Liver (tissue), 9 donors: Measurements from ENCODE around the gene SCIN. TPM values are rescaled to one million over a fixed set of nuclear protein-coding genes. Genes with fewer than 3 reads are reported as not detected.

Experiments used
- DNase-seq: peaks from one replicate; pipeline ENCODE4 v3.0.0-alpha.2; 2017; ENCODE audit warnings: low spot score
- H3K27ac ChIP-seq, 2 donors: one replicate each; pipeline ENCODE4 v1.7.0; 2013; ENCODE audit warnings: inconsistent platforms in 2 of 2, low read length in 2 of 2, control low read depth in 1 of 2, low read depth in 1 of 2, mild to moderate bottlenecking in 1 of 2
- H3K27me3 ChIP-seq, 4 donors: one replicate each; pipeline versions ENCODE4 v1.6.1 to v1.7.0; 2013; ENCODE audit warnings: low read length in 3 of 4, inconsistent platforms in 1 of 4, mild to moderate bottlenecking in 1 of 4, moderate library complexity in 1 of 4; ENCODE audit not compliant: control insufficient read depth in 4 of 4, insufficient read depth in 4 of 4
- H3K36me3 ChIP-seq, 4 donors: one replicate each; pipeline versions ENCODE4 v1.6.1 to v1.7.0; 2013; ENCODE audit warnings: low read length in 3 of 4, mild to moderate bottlenecking in 3 of 4, low read depth in 1 of 4, moderate library complexity in 1 of 4; ENCODE audit not compliant: control insufficient read depth in 4 of 4, insufficient read depth in 3 of 4
- H3K4me1 ChIP-seq, 4 donors: one replicate each; pipeline versions ENCODE4 v1.6.1 to v1.7.0; 2013; ENCODE audit warnings: low read length in 3 of 4, mild to moderate bottlenecking in 3 of 4, moderate library complexity in 1 of 4; ENCODE audit not compliant: control insufficient read depth in 4 of 4, insufficient read depth in 4 of 4
- H3K4me3 ChIP-seq, 3 donors: one replicate each; pipeline versions ENCODE4 v1.6.1 to v1.7.0; 2013; ENCODE audit warnings: low read length in 3 of 3, control low read depth in 1 of 3, low read depth in 1 of 3, mild to moderate bottlenecking in 1 of 3
- H3K9ac ChIP-seq, 2 donors: one replicate each; pipeline ENCODE4 v1.7.0; 2013; ENCODE audit warnings: low read length in 2 of 2, mild to moderate bottlenecking in 2 of 2, moderate library complexity in 2 of 2, control low read depth in 1 of 2, low read depth in 1 of 2
- H3K9me3 ChIP-seq, 4 donors: one replicate each; pipeline versions ENCODE4 v1.6.1 to v1.7.0; 2013; ENCODE audit warnings: low read length in 3 of 4; ENCODE audit not compliant: control insufficient read depth in 4 of 4
- EGR1 ChIP-seq, 2 donors: IDR thresholded peaks; 2 replicates each; pipeline ENCODE4 v1.6.1; 2016 to 2018; ENCODE audit warnings: antibody characterized with exemption in 2 of 2, low read depth in 2 of 2
- FOXA1 ChIP-seq: IDR thresholded peaks from 2 replicates; pipeline ENCODE4 v1.6.1; 2016; ENCODE audit warnings: antibody characterized with exemption
- FOXA2 ChIP-seq: IDR thresholded peaks from 2 replicates; pipeline ENCODE4 v1.6.1; 2016; ENCODE audit warnings: antibody characterized with exemption
- GABPA ChIP-seq, 2 donors: IDR thresholded peaks in 1 of 2; conservative IDR thresholded peaks in 1 of 2; 2 replicates each; pipeline ENCODE4 v1.6.1; 2016; ENCODE audit warnings: antibody characterized with exemption in 2 of 2, mild to moderate bottlenecking in 1 of 2, moderate library complexity in 1 of 2
- HNF4A ChIP-seq, 2 donors: conservative IDR thresholded peaks; 2 replicates each; pipeline ENCODE4 v1.6.1; 2016; ENCODE audit warnings: antibody characterized with exemption in 2 of 2, mild to moderate bottlenecking in 2 of 2
- HNF4G ChIP-seq: IDR thresholded peaks from 2 replicates; pipeline ENCODE4 v1.6.1; 2016; ENCODE audit warnings: antibody characterized with exemption
- JUND ChIP-seq, 2 donors: IDR thresholded peaks; 2 replicates each; pipeline ENCODE4 v1.6.1; 2016; ENCODE audit warnings: antibody characterized with exemption in 2 of 2
- RAD21 ChIP-seq, 2 donors: IDR thresholded peaks; 2 replicates each; pipeline ENCODE4 v1.6.1; 2016; ENCODE audit warnings: antibody characterized with exemption in 2 of 2, mild to moderate bottlenecking in 2 of 2
- RXRA ChIP-seq, 2 donors: IDR thresholded peaks; 2 replicates each; pipeline ENCODE4 v1.6.1; 2017 to 2018; ENCODE audit warnings: antibody characterized with exemption in 2 of 2, mild to moderate bottlenecking in 1 of 2
- SP1 ChIP-seq: IDR thresholded peaks from 2 replicates; pipeline ENCODE4 v1.6.1; 2018; ENCODE audit warnings: antibody characterized with exemption, mild to moderate bottlenecking
- TAF1 ChIP-seq: conservative IDR thresholded peaks from 2 replicates; pipeline ENCODE4 v1.6.1; 2016; ENCODE audit warnings: antibody characterized with exemption, mild to moderate bottlenecking
- YY1 ChIP-seq: IDR thresholded peaks from 2 replicates; pipeline ENCODE4 v1.6.1; 2016; ENCODE audit warnings: antibody characterized with exemption, mild to moderate bottlenecking
- WGBS: extraction: QIAGEN DNeasy Blood & Tissue Kit; methylation state at CpG from one replicate; pipeline ENCODE4 v1.1.7; 2013; 5-methylcytosine and 5-hydroxymethylcytosine counted together
- polyA plus RNA-seq, 2 donors: library from polyadenylated mRNA; stranded (reverse) in 1 of 2; unstranded in 1 of 2; fragments of 200-250 nt in 1 of 2; fragments of >200 nt in 1 of 2; fragmentation: Nextera tagmentation in 1 of 2; extraction: Ambion mirVana in 1 of 2; gene quantifications; one replicate each; pipeline versions ENCODE4 v1.2.1 to v1.2.3, GENCODE V29; 2013 to 2015
- total RNA-seq, 2 donors: library from RNA; depleted of rRNA; stranded (reverse); fragments of >200 nt; gene quantifications; one replicate each; pipeline ENCODE4 v1.2.3, GENCODE V29; 2014
- TF ChIP-seq, protein P1 (sequence below): IDR thresholded peaks from 2 replicates; pipeline ENCODE4 v1.6.1; 2016; ENCODE audit warnings: antibody characterized with exemption
- TF ChIP-seq, protein P2 (sequence below): fragments of 150-350 bp; IDR thresholded peaks from 2 replicates; pipeline ENCODE4 v1.5.1; 2017; ENCODE audit warnings: improper control_type of control experiment, low read depth, low read length; ENCODE audit not compliant: missing input control
- TF ChIP-seq, protein P3 (sequence below): IDR thresholded peaks from 2 replicates; pipeline ENCODE4 v1.6.1; 2016; ENCODE audit warnings: antibody characterized with exemption, mild to moderate bottlenecking
- TF ChIP-seq, protein P4 (sequence below): IDR thresholded peaks from 2 replicates; pipeline ENCODE4 v1.6.1; 2016; ENCODE audit warnings: antibody characterized with exemption
- TF ChIP-seq, protein P5 (sequence below): IDR thresholded peaks from 2 replicates; pipeline ENCODE4 v1.6.1; 2016; ENCODE audit warnings: antibody characterized with exemption
- donor health status: healthy.
- donor health status: healthy.
- donor health status: healthy.
- donor health status: healthy.
- donor health status: healthy.

SCIN gene
- total and polyA plus RNA-seq, 4 donors, result 0.05 to 0.23 TPM; not detected in 2

DNA sequence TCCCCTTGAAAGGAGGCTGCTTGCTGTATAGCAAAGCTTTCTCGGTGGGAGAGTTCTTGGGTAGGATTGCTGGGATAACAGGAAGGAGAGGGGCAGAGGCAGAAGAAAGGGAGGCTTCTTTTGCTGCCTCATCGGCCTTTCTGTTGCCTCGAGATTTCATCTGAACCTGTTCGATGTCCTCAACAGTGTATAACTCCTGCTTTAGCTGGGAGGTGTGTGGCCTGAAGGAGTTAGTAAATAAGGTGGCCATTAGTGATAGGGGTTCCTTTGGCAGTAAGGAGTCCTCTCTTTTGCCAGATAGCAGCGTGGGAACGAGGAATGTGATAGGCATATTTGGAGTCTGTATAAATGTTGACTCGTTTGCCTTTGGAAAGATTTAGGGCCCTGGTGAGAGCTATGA lies 20.0 kb downstream of the SCIN start:
- Histone ChIP-seq H3K9me3 (no peaks in the 10 kb centered on the region), H3K4me1 (no peaks in the 10 kb centered on the region), H3K36me3 (no peaks in the 10 kb centered on the region), H3K27ac (no peak overlapping the region), H3K4me3 (no peak overlapping the region), H3K9ac (no peak overlapping the region), H3K27me3 (no peaks in the 10 kb centered on the region)
- no peak for DNase-seq
- TF ChIP-seq, protein P1, sequence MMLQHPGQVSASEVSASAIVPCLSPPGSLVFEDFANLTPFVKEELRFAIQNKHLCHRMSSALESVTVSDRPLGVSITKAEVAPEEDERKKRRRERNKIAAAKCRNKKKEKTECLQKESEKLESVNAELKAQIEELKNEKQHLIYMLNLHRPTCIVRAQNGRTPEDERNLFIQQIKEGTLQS, result no peak
- TF ChIP-seq, protein P2, sequence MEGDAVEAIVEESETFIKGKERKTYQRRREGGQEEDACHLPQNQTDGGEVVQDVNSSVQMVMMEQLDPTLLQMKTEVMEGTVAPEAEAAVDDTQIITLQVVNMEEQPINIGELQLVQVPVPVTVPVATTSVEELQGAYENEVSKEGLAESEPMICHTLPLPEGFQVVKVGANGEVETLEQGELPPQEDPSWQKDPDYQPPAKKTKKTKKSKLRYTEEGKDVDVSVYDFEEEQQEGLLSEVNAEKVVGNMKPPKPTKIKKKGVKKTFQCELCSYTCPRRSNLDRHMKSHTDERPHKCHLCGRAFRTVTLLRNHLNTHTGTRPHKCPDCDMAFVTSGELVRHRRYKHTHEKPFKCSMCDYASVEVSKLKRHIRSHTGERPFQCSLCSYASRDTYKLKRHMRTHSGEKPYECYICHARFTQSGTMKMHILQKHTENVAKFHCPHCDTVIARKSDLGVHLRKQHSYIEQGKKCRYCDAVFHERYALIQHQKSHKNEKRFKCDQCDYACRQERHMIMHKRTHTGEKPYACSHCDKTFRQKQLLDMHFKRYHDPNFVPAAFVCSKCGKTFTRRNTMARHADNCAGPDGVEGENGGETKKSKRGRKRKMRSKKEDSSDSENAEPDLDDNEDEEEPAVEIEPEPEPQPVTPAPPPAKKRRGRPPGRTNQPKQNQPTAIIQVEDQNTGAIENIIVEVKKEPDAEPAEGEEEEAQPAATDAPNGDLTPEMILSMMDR, result no peak
- TF ChIP-seq FOXA2 (no peak), HNF4G (no peak), TAF1 (no peak), HNF4A (conservative IDR thresholded peaks at IDR 0.05) (no peak), SP1 (no peak), RXRA (IDR thresholded peaks at IDR 0.05) (no peak), FOXA1 (no peak), GABPA (IDR thresholded peaks at IDR 0.05 in 1 of 2, conservative IDR thresholded peaks at IDR 0.05 in 1 of 2) (no peak), YY1 (no peak), RAD21 (IDR thresholded peaks at IDR 0.05) (no peak), JUND (IDR thresholded peaks at IDR 0.05) (no peak), EGR1 (IDR thresholded peaks at IDR 0.05; ENCODE audit: low read depth in 2 of 2) (no peak)
- TF ChIP-seq, protein P3, sequence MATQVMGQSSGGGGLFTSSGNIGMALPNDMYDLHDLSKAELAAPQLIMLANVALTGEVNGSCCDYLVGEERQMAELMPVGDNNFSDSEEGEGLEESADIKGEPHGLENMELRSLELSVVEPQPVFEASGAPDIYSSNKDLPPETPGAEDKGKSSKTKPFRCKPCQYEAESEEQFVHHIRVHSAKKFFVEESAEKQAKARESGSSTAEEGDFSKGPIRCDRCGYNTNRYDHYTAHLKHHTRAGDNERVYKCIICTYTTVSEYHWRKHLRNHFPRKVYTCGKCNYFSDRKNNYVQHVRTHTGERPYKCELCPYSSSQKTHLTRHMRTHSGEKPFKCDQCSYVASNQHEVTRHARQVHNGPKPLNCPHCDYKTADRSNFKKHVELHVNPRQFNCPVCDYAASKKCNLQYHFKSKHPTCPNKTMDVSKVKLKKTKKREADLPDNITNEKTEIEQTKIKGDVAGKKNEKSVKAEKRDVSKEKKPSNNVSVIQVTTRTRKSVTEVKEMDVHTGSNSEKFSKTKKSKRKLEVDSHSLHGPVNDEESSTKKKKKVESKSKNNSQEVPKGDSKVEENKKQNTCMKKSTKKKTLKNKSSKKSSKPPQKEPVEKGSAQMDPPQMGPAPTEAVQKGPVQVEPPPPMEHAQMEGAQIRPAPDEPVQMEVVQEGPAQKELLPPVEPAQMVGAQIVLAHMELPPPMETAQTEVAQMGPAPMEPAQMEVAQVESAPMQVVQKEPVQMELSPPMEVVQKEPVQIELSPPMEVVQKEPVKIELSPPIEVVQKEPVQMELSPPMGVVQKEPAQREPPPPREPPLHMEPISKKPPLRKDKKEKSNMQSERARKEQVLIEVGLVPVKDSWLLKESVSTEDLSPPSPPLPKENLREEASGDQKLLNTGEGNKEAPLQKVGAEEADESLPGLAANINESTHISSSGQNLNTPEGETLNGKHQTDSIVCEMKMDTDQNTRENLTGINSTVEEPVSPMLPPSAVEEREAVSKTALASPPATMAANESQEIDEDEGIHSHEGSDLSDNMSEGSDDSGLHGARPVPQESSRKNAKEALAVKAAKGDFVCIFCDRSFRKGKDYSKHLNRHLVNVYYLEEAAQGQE, result no peak
- TF ChIP-seq, protein P4, sequence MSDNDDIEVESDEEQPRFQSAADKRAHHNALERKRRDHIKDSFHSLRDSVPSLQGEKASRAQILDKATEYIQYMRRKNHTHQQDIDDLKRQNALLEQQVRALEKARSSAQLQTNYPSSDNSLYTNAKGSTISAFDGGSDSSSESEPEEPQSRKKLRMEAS, result no peak
- TF ChIP-seq, protein P5, sequence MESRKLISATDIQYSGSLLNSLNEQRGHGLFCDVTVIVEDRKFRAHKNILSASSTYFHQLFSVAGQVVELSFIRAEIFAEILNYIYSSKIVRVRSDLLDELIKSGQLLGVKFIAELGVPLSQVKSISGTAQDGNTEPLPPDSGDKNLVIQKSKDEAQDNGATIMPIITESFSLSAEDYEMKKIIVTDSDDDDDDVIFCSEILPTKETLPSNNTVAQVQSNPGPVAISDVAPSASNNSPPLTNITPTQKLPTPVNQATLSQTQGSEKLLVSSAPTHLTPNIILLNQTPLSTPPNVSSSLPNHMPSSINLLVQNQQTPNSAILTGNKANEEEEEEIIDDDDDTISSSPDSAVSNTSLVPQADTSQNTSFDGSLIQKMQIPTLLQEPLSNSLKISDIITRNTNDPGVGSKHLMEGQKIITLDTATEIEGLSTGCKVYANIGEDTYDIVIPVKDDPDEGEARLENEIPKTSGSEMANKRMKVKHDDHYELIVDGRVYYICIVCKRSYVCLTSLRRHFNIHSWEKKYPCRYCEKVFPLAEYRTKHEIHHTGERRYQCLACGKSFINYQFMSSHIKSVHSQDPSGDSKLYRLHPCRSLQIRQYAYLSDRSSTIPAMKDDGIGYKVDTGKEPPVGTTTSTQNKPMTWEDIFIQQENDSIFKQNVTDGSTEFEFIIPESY, result no peak
- 69% methylated on average over 7 of the region's 7 CpGs for WGBS
